ENCODE data around the gene NAALADL2. TPM values are rescaled to one million over a fixed set of nuclear protein-coding genes. Genes with fewer than 3 reads are reported as not detected.

NAALADL2 gene
- total and polyA plus RNA-seq, 9 of the 15 experiments (the other 6 are each of a cell fraction or from before 2014, with no cell fraction given) = 0.29 to 1.1 (median 0.79) TPM; not detected in 1

DNA sequence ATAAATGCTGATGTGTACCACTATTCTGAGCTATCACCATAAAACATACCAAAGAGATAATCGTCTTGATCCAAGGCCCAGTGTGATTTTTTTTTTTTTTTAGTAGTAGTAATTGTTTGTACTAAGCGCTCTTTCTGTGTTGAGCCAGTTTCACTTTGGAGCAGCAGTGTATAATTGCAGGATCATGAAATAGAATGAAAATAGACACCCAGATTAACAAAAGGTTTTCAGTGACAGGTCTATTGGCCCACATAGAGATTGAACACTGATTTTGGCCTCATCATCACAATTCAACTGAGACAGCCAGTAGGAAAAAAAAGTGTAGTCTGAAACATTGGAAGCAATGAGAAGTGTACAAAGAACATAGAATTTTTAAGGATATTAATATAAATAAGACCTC lies 749.8 kb downstream of the NAALADL2 start (continued):
- TF ChIP-seq MLLT1 (IDR thresholded peaks at IDR 0.05) = no peak
- no peak for TF ChIP-seq ARID1B (IDR thresholded peaks at IDR 0.05)
- TF ChIP-seq RFX7 (CRISPR knock-in tag; IDR thresholded peaks at IDR 0.05) = no peak

- Histone ChIP-seq H3K9me3 (replicated peaks; ENCODE audit: control insufficient read depth, insufficient read depth, low read depth, low read length) (no peaks in the 10 kb centered on the region), H3K9me1 (ENCODE audit: control insufficient read depth, insufficient read depth, low read length) (no peaks in the 10 kb centered on the region), H4K20me1 (replicated peaks; ENCODE audit: control insufficient read depth, insufficient read depth, low read length) (no peaks in the 10 kb centered on the region), H3K4me3 (no peak overlapping the region), H3K79me2 (ENCODE audit: control insufficient read depth, insufficient read depth, low read length) (no peaks in the 10 kb centered on the region), H3K36me3 (ENCODE audit: control insufficient read depth, insufficient read depth, low read length) (no peaks in the 10 kb centered on the region), H3K4me1 (replicated peaks in 1 of 2; ENCODE audit: control insufficient read depth in 2 of 2, insufficient read depth in 2 of 2, low read length in 2 of 2) (no peaks in the 10 kb centered on the region), H3K27me3 (ENCODE audit: control insufficient read depth in 2 of 2, insufficient read depth in 2 of 2, low read length in 2 of 2) (no peaks in the 10 kb centered on the region), H3K27ac (ENCODE audit: extremely low read depth, low read depth, low read length) (no peak overlapping the region), H3K9ac (ENCODE audit: insufficient read depth in 1 of 2, low read depth in 2 of 2, low read length in 2 of 2) (no peak overlapping the region), H3K4me2 (ENCODE audit: insufficient read depth, low read length) (no peak overlapping the region), H2AFZ (ENCODE audit: low read depth, low read length) (no peak overlapping the region)
- whole genome bisulfite sequencing (ENCODE audit: insufficient coverage, low coverage, missing lambda C conversion rate) = 3% methylated on average over 6 of the region's 6 CpGs
- POLR2A ChIA-PET = no interaction called here
- in situ Hi-C loops (cut with MboI) (no loop called here), intact Hi-C loops (cut with micrococcal nuclease) (no loop called here)
- DNase-seq (ENCODE audit: extremely low read depth in 1 of 4, low spot score in 3 of 4) (no peak), ATAC-seq (no peak), FAIRE-seq (no peak)
- no TSS peak for BruUV-seq (replicated peaks)
- CTCF ChIA-PET (ENCODE audit: low intra/inter-chr PET ratio) = no interaction called here
- no peak for TF ChIP-seq ETV6 (IDR thresholded peaks at IDR 0.05; ENCODE audit: borderline replicate concordance in 1 of 2, low read depth in 2 of 2, low read length in 1 of 2)
- TF ChIP-seq ETV6 (CRISPR knock-in tag; IDR thresholded peaks at IDR 0.05; ENCODE audit: borderline replicate concordance) = no peak
- TF ChIP-seq ZNF316 (IDR thresholded peaks at IDR 0.05) = no peak
- no peak for TF ChIP-seq ZNF707 (CRISPR knock-in tag; conservative IDR thresholded peaks at IDR 0.05)
- TF ChIP-seq MGA (IDR thresholded peaks at IDR 0.05) = no peak
Measured at GRCh38 chr3:175612487-175613196, 753.5 kb downstream of the NAALADL2 start.
